T-helper 2 cell treated with Interferon-gamma antibody and Interleukin-4, amounts not matched to agents 5 μg/mL and 100 μg/mL, for 36 hours (primary cell): ENCODE data around the gene LYZ.
A peak's percentile ranks its signal among the peaks of the same experiment; 100 is the strongest.
"Not testable (repeated sequence)": the region's sequence is repeated elsewhere in the genome, so short reads cannot be mapped to it uniquely, and the experiment has no call there.

ENCODE experiments used
- DNase-seq: peaks from one replicate; pipeline ENCODE4 v3.0.0; 2021; ENCODE audit warnings: low spot score
- H3K27ac Mint-ChIP-seq: one replicate; pipeline ENCODE4 v1.8.0; 2021; ENCODE audit warnings: mild to moderate bottlenecking, mixed read lengths
- H3K27me3 Mint-ChIP-seq: one replicate; pipeline ENCODE4 v1.8.0; 2021; ENCODE audit warnings: low read depth, mixed read lengths
- H3K36me3 Mint-ChIP-seq: one replicate; pipeline ENCODE4 v1.8.0; 2021; ENCODE audit warnings: low read depth, mixed read lengths
- H3K4me1 Mint-ChIP-seq: one replicate; pipeline ENCODE4 v1.8.0; 2021; ENCODE audit warnings: low read depth, mixed read lengths
- H3K4me3 Mint-ChIP-seq: one replicate; pipeline ENCODE4 v1.8.0; 2022; ENCODE audit warnings: mild to moderate bottlenecking, moderate library complexity, mixed read lengths
- H3K9me3 Mint-ChIP-seq: one replicate; pipeline ENCODE4 v1.8.0; 2021; ENCODE audit warnings: mixed read lengths

LYZ gene

GRCh38 chr12:69348162-69348938, at the start of gene LYZ:
LYZ (plus strand) TSS chr12:69348381; CDS start chr12:69348409, 28 bp downstream.
- Mint-ChIP-seq H3K9me3 (no peaks in the 10 kb centered on the region), H3K36me3 (no peaks in the 10 kb centered on the region), H3K27ac (no peak within 1 kb of the TSS), H3K27me3 (peaks cover 19% of the 10 kb centered on the region), H3K4me1 (peaks cover 4% of the 10 kb centered on the region), H3K4me3 (no peak within 1 kb of the TSS)
- DNase-seq = no peak

GRCh38 chr12:69298947-69299346, 49.2 kb upstream of the LYZ start:
- DNase-seq = no peak
- Mint-ChIP-seq H3K4me1 (no peaks in the 10 kb centered on the region), H3K27me3 (peaks cover 26% of the 10 kb centered on the region), H3K4me3 (no peak overlapping the region), H3K9me3 (peaks cover 5% of the 10 kb centered on the region), H3K27ac (no peak overlapping the region), H3K36me3 (no peaks in the 10 kb centered on the region)

GRCh38 chr12:69304284-69304683, 43.9 kb upstream of the LYZ start:
- Mint-ChIP-seq H3K4me1 (no peaks in the 10 kb centered on the region), H3K27me3 (peaks cover 17% of the 10 kb centered on the region), H3K36me3 (peaks cover 3% of the 10 kb centered on the region), H3K9me3 (peaks cover 22% of the 10 kb centered on the region), H3K27ac (no peak overlapping the region), H3K4me3 (no peak overlapping the region)
- no peak for DNase-seq

GRCh38 chr12:69309461-69309860, 38.7 kb upstream of the LYZ start:
- H3K27ac Mint-ChIP-seq = no peak overlapping the region
- peaks cover 8% of the 10 kb centered on the region for H3K27me3 Mint-ChIP-seq
- H3K36me3 Mint-ChIP-seq = peaks cover 3% of the 10 kb centered on the region
- peaks cover 12% of the 10 kb centered on the region for H3K9me3 Mint-ChIP-seq
- H3K4me3 Mint-ChIP-seq = no peak overlapping the region
- DNase-seq = no peak
- H3K4me1 Mint-ChIP-seq = no peaks in the 10 kb centered on the region

GRCh38 chr12:69313209-69313608, 35.0 kb upstream of the LYZ start:
- H3K4me1 Mint-ChIP-seq = no peaks in the 10 kb centered on the region
- H3K27ac Mint-ChIP-seq = no peak overlapping the region
- no peaks in the 10 kb centered on the region for H3K36me3 Mint-ChIP-seq
- peaks cover 8% of the 10 kb centered on the region for H3K27me3 Mint-ChIP-seq
- no peak for DNase-seq
- H3K4me3 Mint-ChIP-seq = no peak overlapping the region
- H3K9me3 Mint-ChIP-seq = peaks cover under 1% of the 10 kb centered on the region

GRCh38 chr12:69316784-69317183, 31.4 kb upstream of the LYZ start:
- H3K4me3 Mint-ChIP-seq, H3K27ac Mint-ChIP-seq, H3K4me1 Mint-ChIP-seq, H3K36me3 Mint-ChIP-seq, DNase-seq: not testable (repeated sequence)
- Mint-ChIP-seq H3K27me3 (peaks cover 15% of the 10 kb centered on the region), H3K9me3 (peaks cover 10% of the 10 kb centered on the region)

GRCh38 chr12:69317233-69317632, 30.9 kb upstream of the LYZ start:
- H3K9me3 Mint-ChIP-seq = peaks cover 10% of the 10 kb centered on the region
- not testable (repeated sequence) for H3K4me1 Mint-ChIP-seq, H3K36me3 Mint-ChIP-seq, DNase-seq, H3K27ac Mint-ChIP-seq, H3K4me3 Mint-ChIP-seq
- peaks cover 15% of the 10 kb centered on the region for H3K27me3 Mint-ChIP-seq

GRCh38 chr12:69318225-69318624, 30.0 kb upstream of the LYZ start:
- peaks cover 10% of the 10 kb centered on the region for H3K9me3 Mint-ChIP-seq
- H3K4me3 Mint-ChIP-seq = no peak overlapping the region
- H3K27ac Mint-ChIP-seq = no peak overlapping the region
- no peaks in the 10 kb centered on the region for H3K36me3 Mint-ChIP-seq
- H3K27me3 Mint-ChIP-seq = peaks cover 16% of the 10 kb centered on the region
- peaks cover 8% of the 10 kb centered on the region for H3K4me1 Mint-ChIP-seq
- no peak for DNase-seq

GRCh38 chr12:69321351-69321750, 26.8 kb upstream of the LYZ start:
- Mint-ChIP-seq H3K4me1 (peaks cover 13% of the 10 kb centered on the region), H3K9me3 (peaks cover 10% of the 10 kb centered on the region), H3K4me3 (no peak overlapping the region), H3K27ac (no peak overlapping the region), H3K27me3 (peaks cover 14% of the 10 kb centered on the region), H3K36me3 (no peaks in the 10 kb centered on the region)
- no peak for DNase-seq

GRCh38 chr12:69324797-69325466, 23.2 kb upstream of the LYZ start:
- H3K9me3 Mint-ChIP-seq = peaks cover 5% of the 10 kb centered on the region
- H3K4me3 Mint-ChIP-seq = peak overlapping the region; percentile 15
- H3K4me1 Mint-ChIP-seq = peaks cover 19% of the 10 kb centered on the region
- H3K27ac Mint-ChIP-seq = peak overlapping the region; percentile 16
- no peak for DNase-seq
- no peaks in the 10 kb centered on the region for H3K36me3 Mint-ChIP-seq
- peaks cover 26% of the 10 kb centered on the region for H3K27me3 Mint-ChIP-seq

- DNase-seq = no peak
- Mint-ChIP-seq H3K36me3 (no peaks in the 10 kb centered on the region), H3K4me3 (no peak overlapping the region), H3K4me1 (peaks cover 24% of the 10 kb centered on the region), H3K9me3 (no peaks in the 10 kb centered on the region), H3K27ac (no peak overlapping the region), H3K27me3 (peaks cover 17% of the 10 kb centered on the region)
These were observed 19.8 kb upstream of the LYZ start for GRCh38 chr12:69328426-69328825.

GRCh38 chr12:69329669-69330428, 18.3 kb upstream of the LYZ start:
- Mint-ChIP-seq H3K9me3 (no peaks in the 10 kb centered on the region), H3K36me3 (no peaks in the 10 kb centered on the region), H3K4me3 (peak overlapping the region; percentile 77), H3K27ac (peak overlapping the region; percentile 33), H3K27me3 (peaks cover 17% of the 10 kb centered on the region), H3K4me1 (peaks cover 33% of the 10 kb centered on the region)
- DNase-seq = no peak

GRCh38 chr12:69330475-69331473, 17.4 kb upstream of the LYZ start:
- Mint-ChIP-seq H3K4me1 (peaks cover 33% of the 10 kb centered on the region), H3K9me3 (no peaks in the 10 kb centered on the region)

More at GRCh38 chr12:69330475-69331473, 17.4 kb upstream of the LYZ start:
- Mint-ChIP-seq H3K4me3 (peak overlapping the region; percentile 77), H3K27me3 (peaks cover 15% of the 10 kb centered on the region), H3K27ac (peak overlapping the region; percentile 91), H3K36me3 (no peaks in the 10 kb centered on the region)
- peak; percentile 20 for DNase-seq
